NCI-H2029 (cell line): Measurements from ENCODE around the gene DUS3L.
"Not testable (repeated sequence)": the region's sequence is repeated elsewhere in the genome, so short reads cannot be mapped to it uniquely, and the experiment has no call there.

Source experiments
- DNase-seq: peaks from one replicate; lab custom pipeline; 2025; lab: John Stamatoyannopoulos, UW

DUS3L gene

DNA sequence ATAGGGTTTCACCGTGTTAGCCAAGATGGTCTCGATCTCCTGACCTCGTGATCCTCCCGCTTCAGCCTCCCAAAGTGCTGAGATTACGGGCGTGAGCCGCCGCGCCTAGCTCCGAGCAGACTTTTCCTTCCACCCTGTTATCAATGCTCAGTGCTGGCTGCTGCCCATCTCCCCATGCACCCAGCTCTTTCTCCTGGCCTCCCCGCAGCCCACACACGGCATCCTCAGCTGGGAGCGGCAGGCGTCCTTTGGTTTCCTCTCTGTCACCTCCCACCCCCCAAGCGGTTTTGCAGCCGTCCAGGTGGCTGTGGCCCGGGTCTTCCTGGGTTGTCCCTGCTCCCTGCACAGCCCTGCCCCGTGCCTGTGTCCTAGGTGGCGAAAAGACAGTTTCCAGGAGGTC is 18.5 kb downstream of the DUS3L start:
- no peak for DNase-seq

DNA sequence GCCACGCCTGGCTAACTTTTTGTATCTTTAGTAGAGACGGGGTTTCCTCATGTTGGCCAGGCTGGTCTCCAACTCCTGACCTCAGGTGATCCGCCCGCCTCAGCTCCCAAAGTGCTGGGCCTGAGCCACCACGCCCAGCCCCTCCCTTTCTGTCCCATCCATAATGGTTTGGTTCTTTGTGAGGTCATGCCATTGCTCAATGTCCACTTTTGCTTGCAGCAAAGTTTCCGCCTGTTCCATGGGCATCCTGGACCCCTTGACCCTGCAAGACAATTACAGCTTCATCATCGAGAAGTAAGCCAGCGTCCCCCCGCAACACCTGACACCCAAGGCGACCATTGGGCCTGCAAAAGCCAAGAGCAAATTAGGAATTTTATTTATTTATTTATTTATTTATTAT is 23.0 kb downstream of the DUS3L start:
- no peak for DNase-seq

DNA sequence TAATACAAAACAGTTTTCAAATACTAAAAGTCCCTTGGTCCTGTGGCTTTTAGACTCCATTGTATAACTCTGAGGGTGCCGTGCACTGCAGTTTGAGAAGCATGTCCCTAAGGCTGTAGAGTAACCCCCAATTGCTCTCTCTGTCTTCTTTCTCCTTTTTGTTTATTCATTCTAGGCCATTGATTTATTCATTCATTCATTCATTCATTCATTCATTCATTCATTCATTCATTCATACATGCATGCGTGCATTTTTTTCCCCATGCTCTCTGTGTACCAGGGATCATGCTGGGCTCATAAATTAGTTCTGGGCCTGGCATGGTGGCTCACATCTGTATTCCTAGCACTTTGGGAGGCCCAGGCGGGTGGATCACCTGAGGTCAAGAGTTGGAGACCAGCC is 25.7 kb downstream of the DUS3L start:
- no peak for DNase-seq

- no peak for DNase-seq
Observed at GRCh38 chr19:5762608-5763217, 28.2 kb downstream of the DUS3L start.

- DNase-seq, result no peak
Observed at GRCh38 chr19:5753743-5754142, 37.2 kb downstream of the DUS3L start.

DNA sequence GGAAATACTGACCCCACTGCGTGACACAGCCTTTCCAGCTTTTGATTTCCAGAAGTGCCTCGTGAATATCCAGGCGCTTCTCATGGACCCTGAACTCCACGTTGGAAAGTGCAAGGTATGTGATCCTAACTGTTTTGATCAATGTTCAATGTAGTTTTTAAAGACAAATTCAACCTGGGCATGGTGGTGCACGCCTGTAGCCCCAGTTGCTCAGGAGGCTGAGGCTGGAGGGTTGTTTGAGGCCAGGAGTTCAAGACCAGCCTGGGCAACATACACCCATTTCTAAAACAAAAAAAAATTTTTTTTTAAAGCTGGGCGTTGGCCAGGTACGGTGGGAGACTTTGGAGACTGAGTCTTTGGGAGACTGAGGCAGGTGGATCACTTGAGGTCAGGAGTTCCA is 39.3 kb downstream of the DUS3L start:
- no peak for DNase-seq

- no peak for DNase-seq
Observed at GRCh38 chr19:5749505-5749904, 41.5 kb downstream of the DUS3L start.

- not testable (repeated sequence) for DNase-seq
Observed at GRCh38 chr19:5748920-5749319, 42.0 kb downstream of the DUS3L start.

GRCh38 chr19:5744999-5745398 is 46.0 kb downstream of the DUS3L start:
- not testable (repeated sequence) for DNase-seq

GRCh38 chr19:5743630-5744029 is 47.3 kb downstream of the DUS3L start:
- no peak for DNase-seq

DNA sequence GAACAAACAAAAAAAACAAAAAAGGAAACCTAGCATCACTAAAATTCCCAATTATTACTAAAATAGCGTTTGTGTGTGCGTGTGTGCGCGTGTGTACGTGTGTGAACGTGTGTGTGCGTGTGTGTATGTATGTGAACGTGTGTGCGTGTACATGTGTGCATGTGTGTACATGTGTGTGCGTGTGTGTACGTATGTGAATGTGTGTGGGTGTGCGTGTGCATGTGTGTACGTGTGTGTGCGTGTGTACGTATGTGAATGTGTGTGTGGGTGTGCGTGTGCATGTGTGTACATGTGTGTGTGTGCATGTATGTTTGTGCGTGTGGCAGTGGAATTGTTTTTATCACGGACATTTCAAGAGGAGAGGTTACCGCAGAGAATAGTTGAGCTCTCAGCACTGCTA is 48.9 kb downstream of the DUS3L start:
- no peak for DNase-seq

- DNase-seq, result no peak
Observed at GRCh38 chr19:5738423-5738822, 52.5 kb downstream of the DUS3L start.
